Gastrocnemius medialis (tissue), 4 donors: ENCODE data around the gene PI4K2B.
A peak's percentile ranks its signal among the peaks of the same experiment; 100 is the strongest.

Experiments
- POLR2A ChIP-seq, 2 donors: fragments of 450-650 bp; IDR thresholded peaks; one replicate each; pipeline ENCODE4 v1.6.1; 2017; ENCODE audit warnings: antibody characterized with exemption in 2 of 2, mild to moderate bottlenecking in 2 of 2, moderate library complexity in 2 of 2
- TF ChIP-seq, protein P1 (sequence below), 5 experiments: fragments of 450-650 bp in 3 of 5; fragments of 200-600 bp in 2 of 5; sonication (generic) in 2 of 5; IDR thresholded peaks in 4 of 5; conservative IDR thresholded peaks in 1 of 5; 1 replicate in 4 of 5; 2 replicates in 1 of 5; pipeline ENCODE4 v1.5.1; 2016 to 2019; ENCODE audit warnings: antibody characterized with exemption in 5 of 5, mild to moderate bottlenecking in 3 of 5, moderate library complexity in 3 of 5

DNA sequence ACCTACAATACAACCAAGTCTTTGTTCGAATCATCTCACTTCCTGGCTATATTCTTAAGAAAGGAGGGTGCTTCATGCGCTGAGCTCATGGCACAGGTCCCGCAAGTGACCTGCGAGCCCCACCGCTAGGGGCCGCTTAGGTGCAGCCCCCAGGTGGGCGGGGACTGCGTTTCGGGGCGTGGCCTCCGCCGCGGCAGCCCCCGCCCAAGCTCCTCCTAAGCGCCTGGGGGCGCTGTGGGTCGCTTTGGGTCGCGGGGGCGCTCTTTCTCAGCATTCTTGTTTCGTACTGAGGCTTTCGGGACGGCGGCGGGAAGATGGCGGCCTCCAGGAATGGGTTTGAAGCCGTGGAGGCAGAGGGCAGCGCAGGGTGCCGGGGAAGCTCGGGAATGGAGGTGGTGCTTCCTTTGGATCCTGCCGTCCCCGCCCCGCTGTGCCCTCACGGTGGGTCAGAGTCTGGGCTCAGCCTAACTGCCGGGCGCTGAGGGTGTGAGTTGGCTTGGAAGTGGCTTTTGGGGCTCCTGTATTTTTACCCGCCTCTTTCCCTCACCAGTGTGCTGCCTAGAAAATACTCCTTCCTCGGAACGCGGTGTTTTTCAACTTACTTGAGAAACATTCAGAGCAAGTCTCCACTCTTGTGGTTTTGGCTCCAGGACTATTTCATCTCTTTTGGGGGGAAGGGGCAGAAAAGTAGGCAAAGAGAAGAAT lies 78.8 kb downstream of the PI4K2B start, which contains the start of gene ZCCHC4:
- TF ChIP-seq, protein P1, sequence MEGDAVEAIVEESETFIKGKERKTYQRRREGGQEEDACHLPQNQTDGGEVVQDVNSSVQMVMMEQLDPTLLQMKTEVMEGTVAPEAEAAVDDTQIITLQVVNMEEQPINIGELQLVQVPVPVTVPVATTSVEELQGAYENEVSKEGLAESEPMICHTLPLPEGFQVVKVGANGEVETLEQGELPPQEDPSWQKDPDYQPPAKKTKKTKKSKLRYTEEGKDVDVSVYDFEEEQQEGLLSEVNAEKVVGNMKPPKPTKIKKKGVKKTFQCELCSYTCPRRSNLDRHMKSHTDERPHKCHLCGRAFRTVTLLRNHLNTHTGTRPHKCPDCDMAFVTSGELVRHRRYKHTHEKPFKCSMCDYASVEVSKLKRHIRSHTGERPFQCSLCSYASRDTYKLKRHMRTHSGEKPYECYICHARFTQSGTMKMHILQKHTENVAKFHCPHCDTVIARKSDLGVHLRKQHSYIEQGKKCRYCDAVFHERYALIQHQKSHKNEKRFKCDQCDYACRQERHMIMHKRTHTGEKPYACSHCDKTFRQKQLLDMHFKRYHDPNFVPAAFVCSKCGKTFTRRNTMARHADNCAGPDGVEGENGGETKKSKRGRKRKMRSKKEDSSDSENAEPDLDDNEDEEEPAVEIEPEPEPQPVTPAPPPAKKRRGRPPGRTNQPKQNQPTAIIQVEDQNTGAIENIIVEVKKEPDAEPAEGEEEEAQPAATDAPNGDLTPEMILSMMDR (IDR thresholded peaks at IDR 0.05 in 4 of 5, conservative IDR thresholded peaks at IDR 0.05 in 1 of 5), result peak; percentile 72 to 99 (median 93)
- no peak for TF ChIP-seq POLR2A (IDR thresholded peaks at IDR 0.05)
